ENCODE results near the gene VSTM1.

- no peak for TF ChIP-seq CTCF (conservative IDR thresholded peaks at IDR 0.05; ENCODE audit: low read depth, low read length)
- no peak for TF ChIP-seq SMC3 (IDR thresholded peaks at IDR 0.05; ENCODE audit: low read depth, low read length)
- TF ChIP-seq MAZ (IDR thresholded peaks at IDR 0.05; ENCODE audit: borderline replicate concordance, low read depth, low read length), result no peak
- no peak for TF ChIP-seq POLR2A (IDR thresholded peaks at IDR 0.05; ENCODE audit: low read depth, low read length)
- TF ChIP-seq RAD21 (IDR thresholded peaks at IDR 0.05; ENCODE audit: low read length), result no peak
- no peak for TF ChIP-seq USF2 (IDR thresholded peaks at IDR 0.05; ENCODE audit: low read depth, low read length)
- no peak for TF ChIP-seq FOS (IDR thresholded peaks at IDR 0.05; ENCODE audit: low read depth, low read length)
- no peak for TF ChIP-seq MAFK (IDR thresholded peaks at IDR 0.05; ENCODE audit: low read depth, low read length)
- no peak for TF ChIP-seq BHLHE40 (IDR thresholded peaks at IDR 0.05; ENCODE audit: low read depth, low read length)
- no peak for TF ChIP-seq CHD1 (IDR thresholded peaks at IDR 0.05; ENCODE audit: low read depth, low read length)
- no peak for TF ChIP-seq MXI1 (IDR thresholded peaks at IDR 0.05; ENCODE audit: borderline replicate concordance, low read depth, low read length)
Measured at GRCh38 chr19:54001496-54001895, 62.2 kb downstream of the VSTM1 start.
